ENCODE data around the gene PARD6G.
A peak's percentile ranks its signal among the peaks of the same experiment; 100 is the strongest.
"Not testable (repeated sequence)": the region's sequence is repeated elsewhere in the genome, so short reads cannot be mapped to it uniquely, and the experiment has no call there.

The PARD6G gene

GRCh38 chr18:80227472-80227871 lies 19.8 kb downstream of the PARD6G start:
- Histone ChIP-seq H3K27ac (no peak overlapping the region), H3K4me1 (peaks cover 0 to 23% (median 13%) of the 10 kb centered on the region in 10 experiments; a peak in 15 of 20 replicates), H3K4me3 (no peak overlapping the region), H3K27me3 (no peaks in the 10 kb centered on the region), H3K9ac (no peak overlapping the region), H3K36me3 (no peaks in the 10 kb centered on the region), H4K20me1 (no peaks in the 10 kb centered on the region), H3K9me3 (replicated peaks in 1 of 11) (peaks cover 0 to 5% (median 3%) of the 10 kb centered on the region in 11 experiments; a peak in 5 of 22 replicates), H3K4me2 (peak overlapping the region in 9 of 11 experiments; percentile 3 to 70 (median 62); a peak in 15 of 22 replicates)
- TF ChIP-seq Cebpa-rat (IDR thresholded peaks at IDR 0.05) = no peak

DNA sequence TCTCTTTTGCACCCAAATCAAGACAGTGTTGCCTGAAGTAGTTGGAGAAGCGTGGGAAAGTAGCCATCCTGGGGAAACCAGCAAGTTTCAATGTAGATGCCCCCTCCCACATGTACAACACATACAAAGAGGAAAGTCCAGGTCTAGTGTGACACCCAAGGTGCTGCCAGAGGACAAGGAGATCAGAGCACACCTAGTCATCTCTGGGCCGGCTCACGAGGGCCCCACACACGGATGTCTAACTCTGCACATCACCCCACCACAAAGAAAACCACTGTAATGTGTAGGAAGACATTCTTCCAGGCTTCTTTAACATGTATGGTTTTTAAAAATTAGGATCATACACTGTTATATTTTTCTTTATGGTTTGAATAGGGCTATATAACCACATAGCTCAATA lies 21.6 kb downstream of the PARD6G start:
- no peak for TF ChIP-seq Cebpa-rat (IDR thresholded peaks at IDR 0.05)
- Histone ChIP-seq H3K27me3 (no peaks in the 10 kb centered on the region), H3K9ac (no peak overlapping the region), H3K27ac (no peak overlapping the region), H3K4me2 (no peak overlapping the region), H3K4me1 (peaks cover 0 to 20% (median 13%) of the 10 kb centered on the region in 10 experiments; a peak in 15 of 20 replicates), H3K36me3 (no peaks in the 10 kb centered on the region), H3K9me3 (replicated peaks in 1 of 11) (peaks cover 10 to 21% (median 16%) of the 10 kb centered on the region in 11 experiments; a peak in 20 of 22 replicates), H3K4me3 (no peak overlapping the region), H4K20me1 (no peaks in the 10 kb centered on the region)

DNA sequence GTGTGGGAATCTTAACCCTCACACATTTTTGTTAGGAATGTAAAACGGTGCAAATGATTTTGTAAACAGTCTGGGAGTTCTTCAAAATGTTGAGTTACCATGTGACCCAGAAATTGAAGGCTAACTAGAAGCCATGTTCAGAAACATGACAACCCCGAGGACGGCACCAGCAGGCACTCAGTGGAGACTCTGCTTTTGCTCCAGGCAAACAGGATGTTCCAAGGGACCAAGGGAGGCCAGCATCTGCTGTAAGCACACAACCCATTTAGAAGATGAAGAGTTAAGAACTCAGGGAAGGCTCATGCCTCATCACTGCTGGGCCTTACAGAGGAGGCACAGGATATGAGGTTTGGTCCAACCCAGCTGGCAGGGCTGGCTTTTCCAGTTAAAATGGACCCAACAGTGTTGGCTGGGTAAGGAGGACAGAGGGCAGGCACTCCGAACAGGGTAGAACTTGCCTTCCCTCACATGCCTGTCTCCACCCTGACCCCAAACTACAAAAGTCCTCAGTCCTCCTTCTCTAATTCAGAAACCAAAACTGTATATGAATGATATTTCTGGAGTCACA lies 23.6 kb downstream of the PARD6G start:
- H3K4me3 ChIP-seq = no peak overlapping the region
- H4K20me1 ChIP-seq = no peaks in the 10 kb centered on the region
- H3K9me3 ChIP-seq (replicated peaks in 1 of 11) = peaks cover 19 to 35% (median 26%) of the 10 kb centered on the region in 11 experiments; a peak in 21 of 22 replicates
- no peaks in the 10 kb centered on the region for H3K27me3 ChIP-seq
- no peak overlapping the region for H3K9ac ChIP-seq
- peaks cover 0 to 19% (median 13%) of the 10 kb centered on the region in 10 experiments; a peak in 15 of 20 replicates for H3K4me1 ChIP-seq
- no peak overlapping the region for H3K27ac ChIP-seq
- no peak for TF ChIP-seq Cebpa-rat (IDR thresholded peaks at IDR 0.05)
- H3K36me3 ChIP-seq = no peaks in the 10 kb centered on the region
- H3K4me2 ChIP-seq = no peak overlapping the region

- not testable (repeated sequence) for H3K9ac ChIP-seq, H3K4me1 ChIP-seq, H3K4me3 ChIP-seq, H3K27me3 ChIP-seq, H3K4me2 ChIP-seq, H4K20me1 ChIP-seq, H3K36me3 ChIP-seq, H3K27ac ChIP-seq
- peaks cover 19 to 47% (median 34%) of the 10 kb centered on the region in 11 experiments for H3K9me3 ChIP-seq (replicated peaks in 1 of 11)
These were observed 27.8 kb downstream of the PARD6G start for GRCh38 chr18:80219488-80219887.

GRCh38 chr18:80218341-80219227 lies 28.7 kb downstream of the PARD6G start:
- H4K20me1 ChIP-seq = no peaks in the 10 kb centered on the region

GRCh38 chr18:80213182-80213581 lies 34.1 kb downstream of the PARD6G start:
- no peak overlapping the region for H3K27ac ChIP-seq
- no peak overlapping the region for H3K4me2 ChIP-seq
- TF ChIP-seq Cebpa-rat (IDR thresholded peaks at IDR 0.05) = no peak

More at GRCh38 chr18:80218341-80219227, 28.7 kb downstream of the PARD6G start:
- no peak for TF ChIP-seq Cebpa-rat (IDR thresholded peaks at IDR 0.05)
- Histone ChIP-seq H3K4me2 (no peak overlapping the region), H3K9ac (no peak overlapping the region), H3K36me3 (no peaks in the 10 kb centered on the region), H3K4me3 (no peak overlapping the region), H3K4me1 (no peaks in the 10 kb centered on the region), H3K27me3 (no peaks in the 10 kb centered on the region), H3K9me3 (replicated peaks in 1 of 11) (peaks cover 27 to 56% (median 43%) of the 10 kb centered on the region in 11 experiments), H3K27ac (no peak overlapping the region)

DNA sequence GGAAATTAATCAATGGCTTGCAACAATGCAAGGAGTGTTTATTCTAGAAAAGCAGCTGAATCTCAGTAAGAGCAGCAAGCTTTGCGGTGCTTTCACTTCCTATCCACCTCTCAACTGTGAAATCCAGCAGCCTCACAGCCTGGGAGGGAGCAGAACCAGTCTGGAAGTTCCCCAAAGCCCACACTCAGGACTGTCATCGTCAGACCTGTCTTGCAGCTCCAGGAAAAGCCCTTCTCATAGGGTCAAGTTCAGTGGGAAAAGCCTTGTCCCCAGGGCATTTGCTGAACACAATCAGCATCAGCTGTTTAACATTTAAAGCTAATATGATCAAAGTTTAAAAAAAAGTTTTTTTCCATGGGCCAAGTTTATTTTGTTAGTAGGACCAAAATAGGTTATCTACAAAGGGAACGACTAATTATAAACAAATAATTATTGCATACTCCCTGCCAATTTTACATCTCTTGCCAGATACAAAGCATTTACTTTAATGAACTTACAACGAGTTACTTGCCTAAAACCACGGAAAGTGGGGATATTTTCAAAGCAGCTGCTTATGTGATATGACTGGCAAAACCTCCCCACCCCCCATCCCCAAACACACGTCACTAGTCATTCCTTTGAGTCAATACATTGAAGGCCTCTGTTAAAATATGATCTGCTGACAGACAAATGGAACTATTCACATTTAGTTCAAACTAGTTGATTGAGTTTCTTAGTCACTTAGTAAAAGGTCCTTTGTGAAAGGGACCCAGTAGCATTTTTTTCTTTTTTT lies 36.8 kb downstream of the PARD6G start:
- no peak for TF ChIP-seq Cebpa-rat (IDR thresholded peaks at IDR 0.05)
- Histone ChIP-seq H3K27me3 (no peaks in the 10 kb centered on the region), H3K4me1 (peaks cover 10 to 14% (median 12%) of the 10 kb centered on the region in 10 experiments; a peak in 19 of 20 replicates), H3K4me3 (no peak overlapping the region), H3K4me2 (peak overlapping the region in 10 of 11 experiments; percentile 1 to 48 (median 18); a peak in 15 of 22 replicates), H3K9me3 (replicated peaks in 1 of 11) (peaks cover 9 to 18% (median 16%) of the 10 kb centered on the region in 11 experiments; a peak in 18 of 22 replicates), H3K27ac (no peak overlapping the region), H4K20me1 (no peaks in the 10 kb centered on the region), H3K9ac (no peak overlapping the region), H3K36me3 (no peaks in the 10 kb centered on the region)

More at GRCh38 chr18:80213182-80213581, 34.1 kb downstream of the PARD6G start:
- no peaks in the 10 kb centered on the region for H3K36me3 ChIP-seq
- H3K4me1 ChIP-seq = peaks cover 10 to 14% (median 12%) of the 10 kb centered on the region in 10 experiments; a peak in 19 of 20 replicates
- no peaks in the 10 kb centered on the region for H3K27me3 ChIP-seq
- peaks cover 9 to 22% (median 16%) of the 10 kb centered on the region in 11 experiments; a peak in 20 of 22 replicates for H3K9me3 ChIP-seq (replicated peaks in 1 of 11)
- H3K4me3 ChIP-seq = no peak overlapping the region
- no peak overlapping the region for H3K9ac ChIP-seq
- H4K20me1 ChIP-seq = no peaks in the 10 kb centered on the region

DNA sequence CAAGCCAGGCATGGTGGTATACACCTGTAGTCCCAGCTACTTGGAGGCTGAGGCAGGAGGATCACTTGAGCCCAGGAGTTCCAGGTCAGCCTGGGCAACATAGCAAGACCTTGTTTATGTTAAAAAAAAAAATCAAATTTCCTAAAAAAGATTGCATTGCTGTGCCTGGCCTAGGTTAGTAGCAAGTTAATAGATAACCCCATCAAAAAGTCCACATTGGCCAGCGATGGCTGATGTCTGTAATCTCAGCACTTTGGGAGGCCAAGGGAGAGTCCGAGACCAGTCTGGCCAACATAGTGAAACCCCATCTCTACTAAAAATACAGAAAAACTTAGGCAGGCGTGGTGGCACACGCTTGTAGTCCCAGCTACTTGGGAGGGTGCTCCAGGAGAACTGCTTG lies 38.7 kb downstream of the PARD6G start:
- Histone ChIP-seq H3K4me2 (no peak overlapping the region), H4K20me1 (no peaks in the 10 kb centered on the region), H3K4me3 (no peak overlapping the region), H3K9ac (no peak overlapping the region), H3K9me3 (replicated peaks in 1 of 11) (peaks cover 0 to 5% (median 2%) of the 10 kb centered on the region in 11 experiments; a peak in 13 of 22 replicates), H3K27ac (no peak overlapping the region), H3K27me3 (no peaks in the 10 kb centered on the region), H3K4me1 (peaks cover 10 to 14% (median 12%) of the 10 kb centered on the region in 10 experiments; a peak in 19 of 20 replicates), H3K36me3 (no peaks in the 10 kb centered on the region)
- no peak for TF ChIP-seq Cebpa-rat (IDR thresholded peaks at IDR 0.05)

DNA sequence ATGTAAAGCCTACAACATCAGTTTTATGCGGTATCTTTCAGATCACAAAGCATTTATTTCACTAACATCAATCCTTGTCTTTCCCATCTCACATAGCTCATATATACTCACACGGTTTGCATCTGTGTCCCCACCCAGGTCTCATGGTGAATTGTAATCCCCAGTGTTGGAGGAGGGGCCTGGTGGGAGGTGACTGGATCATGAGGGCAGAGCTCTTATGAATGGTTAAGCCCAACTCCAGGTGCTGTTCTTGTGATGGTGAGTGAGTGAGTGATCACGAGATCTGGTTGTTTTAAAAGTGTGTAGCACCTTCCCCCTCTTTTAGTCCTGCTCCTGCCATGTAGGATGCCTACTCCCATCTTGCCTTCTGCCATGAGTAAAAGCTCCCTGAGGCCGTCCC lies 42.0 kb downstream of the PARD6G start:
- Histone ChIP-seq H3K4me1 (peaks cover 10 to 25% (median 21%) of the 10 kb centered on the region in 10 experiments), H3K4me2 (no peak overlapping the region), H4K20me1 (no peaks in the 10 kb centered on the region; a peak in 1 of 22 replicates), H3K9me3 (replicated peaks in 1 of 11) (no peaks in the 10 kb centered on the region), H3K27me3 (no peaks in the 10 kb centered on the region), H3K9ac (no peak overlapping the region), H3K36me3 (no peaks in the 10 kb centered on the region), H3K4me3 (no peak overlapping the region), H3K27ac (no peak overlapping the region)
- TF ChIP-seq Cebpa-rat (IDR thresholded peaks at IDR 0.05) = no peak

Measured in BLaER1 treated with 17β-estradiol and CSF1 and Interleukin-3, amounts not matched to agents 10 nM and 100 nM (cell line).